GM21360 (cell line): ENCODE measurements around the gene NTRK1.

Experiments
- ATAC-seq: cut with Tn5 transposase; IDR thresholded peaks from one replicate; pipeline ENCODE4 v1.9.1; 2021; ENCODE audit warnings: mild to moderate bottlenecking, moderate library complexity; ENCODE audit not compliant: unreplicated experiment

Gene NTRK1

DNA sequence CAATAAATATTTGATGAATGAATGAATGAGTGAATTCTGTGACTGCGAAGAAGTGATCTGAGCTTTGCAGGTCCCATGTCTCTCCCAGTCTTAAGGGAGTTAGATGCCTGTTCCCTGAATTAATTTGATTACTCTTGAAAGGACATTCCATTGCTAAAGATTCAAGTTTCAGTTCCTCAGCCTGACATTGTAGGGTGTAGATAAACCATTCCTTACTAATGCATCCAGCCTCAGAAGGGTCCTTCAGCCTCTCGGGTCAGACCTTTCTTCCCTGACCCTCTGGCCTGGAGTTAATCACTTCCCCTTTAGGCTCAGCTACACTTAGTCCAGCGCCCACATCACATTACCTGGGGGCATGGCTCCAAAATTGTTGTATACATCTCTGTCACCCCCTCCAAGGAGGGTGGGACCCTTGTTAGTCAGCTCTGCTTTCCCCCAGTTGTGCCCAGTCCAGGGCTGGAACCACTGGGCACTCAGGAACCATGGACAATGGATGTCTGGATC is 4.3 kb upstream of the NTRK1 start:
- ATAC-seq, result no peak

GRCh38 chr1:156857532-156857931 is 3.1 kb upstream of the NTRK1 start:
- ATAC-seq, result no peak

- no peak for ATAC-seq
Observed at GRCh38 chr1:156858555-156858956, 2.1 kb upstream of the NTRK1 start.

GRCh38 chr1:156858959-156859522 is 1.6 kb upstream of the NTRK1 start, which contains the start of gene INSRR:
TSS of gene INSRR (minus strand) at chr1:156859117. CDS start at chr1:156858621, 496 bp downstream.
- no peak for ATAC-seq

DNA sequence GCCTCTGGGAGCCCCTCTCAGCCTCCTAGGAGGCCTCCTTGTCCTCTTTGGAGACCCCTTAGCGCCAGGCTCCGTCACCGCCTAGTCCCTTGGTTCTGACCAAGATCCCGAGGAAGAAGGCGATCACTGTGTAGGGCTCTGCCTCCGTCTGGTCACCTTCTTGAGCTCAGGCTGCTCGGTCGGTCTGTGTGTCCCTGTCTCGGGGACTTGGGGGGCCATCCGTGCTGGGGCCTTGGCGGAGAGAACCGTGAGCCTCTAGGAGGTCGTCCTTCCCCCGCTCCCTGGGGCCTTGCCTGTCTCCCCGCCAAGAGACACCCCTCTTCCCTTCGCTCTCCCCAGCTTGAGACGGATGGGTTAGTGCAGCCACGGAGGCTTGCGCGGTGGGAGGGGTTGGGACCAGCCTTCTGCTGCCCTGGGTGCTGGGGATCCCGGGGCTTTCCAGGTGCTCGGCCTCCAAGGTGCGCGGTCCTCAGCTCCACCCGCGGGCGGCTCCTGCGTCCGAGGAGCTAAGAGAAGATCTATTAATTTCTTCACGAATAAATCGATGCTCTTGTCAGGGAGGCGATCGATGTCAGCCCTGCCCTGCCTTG is 1.0 kb upstream of the NTRK1 start:
- ATAC-seq, result no peak

GRCh38 chr1:156860113-156860627 is 495 bp upstream of the NTRK1 start:
- ATAC-seq, result no peak

DNA sequence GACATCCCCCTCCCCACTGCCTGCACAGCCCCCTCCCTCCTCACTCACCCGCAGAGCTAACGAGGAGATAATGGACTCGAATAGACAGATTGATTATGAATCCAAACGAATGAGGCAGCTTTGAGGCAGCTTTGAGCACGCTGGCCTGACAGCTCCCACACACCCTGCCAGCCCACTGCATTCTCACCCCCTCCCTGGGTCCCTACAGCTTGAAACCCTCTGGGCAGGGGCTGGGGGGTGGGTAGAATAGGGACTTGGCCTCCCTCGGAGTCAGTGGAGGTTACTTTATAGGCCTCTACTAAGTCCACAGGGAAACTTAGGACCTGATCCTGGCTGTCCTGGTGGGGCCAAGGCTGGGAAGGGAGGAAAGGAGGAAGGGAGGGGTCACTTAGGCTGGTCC is 1.9 kb downstream of the NTRK1 start:
- no peak for ATAC-seq

DNA sequence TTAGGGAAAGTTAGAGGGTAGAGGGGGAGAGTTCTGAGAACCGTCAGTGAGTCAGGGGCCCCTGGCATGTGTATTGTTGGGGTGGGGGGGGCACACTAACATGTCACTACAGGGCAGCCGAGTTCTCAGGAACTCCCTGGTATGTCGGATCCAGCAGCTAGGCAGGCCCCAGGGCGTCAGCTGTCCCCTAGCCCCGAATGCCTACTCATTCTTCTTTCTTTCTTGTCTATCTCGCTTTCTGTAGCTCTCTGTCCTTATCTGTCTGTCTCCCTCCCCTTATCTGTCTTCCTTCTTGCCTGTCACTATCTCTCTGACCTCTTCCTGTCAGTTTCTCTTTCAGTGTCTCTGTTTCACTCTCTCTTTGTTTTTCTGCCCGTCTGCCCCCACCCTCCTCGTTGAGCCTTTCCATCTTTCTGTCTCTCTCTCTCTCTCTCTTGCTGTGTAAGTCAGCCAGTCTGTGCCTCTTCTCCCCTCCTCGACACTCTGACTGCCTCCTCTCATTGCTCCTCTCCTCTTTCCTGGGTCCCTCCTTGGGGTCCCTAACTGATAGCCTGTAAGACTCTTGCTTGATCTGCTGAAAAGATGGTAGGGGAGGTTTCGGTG is 2.4 kb downstream of the NTRK1 start:
- no peak for ATAC-seq

GRCh38 chr1:156863631-156864030 is 3.0 kb downstream of the NTRK1 start:
- ATAC-seq, result no peak

- ATAC-seq, result no peak
Observed at GRCh38 chr1:156864796-156865195, 4.1 kb downstream of the NTRK1 start.

DNA sequence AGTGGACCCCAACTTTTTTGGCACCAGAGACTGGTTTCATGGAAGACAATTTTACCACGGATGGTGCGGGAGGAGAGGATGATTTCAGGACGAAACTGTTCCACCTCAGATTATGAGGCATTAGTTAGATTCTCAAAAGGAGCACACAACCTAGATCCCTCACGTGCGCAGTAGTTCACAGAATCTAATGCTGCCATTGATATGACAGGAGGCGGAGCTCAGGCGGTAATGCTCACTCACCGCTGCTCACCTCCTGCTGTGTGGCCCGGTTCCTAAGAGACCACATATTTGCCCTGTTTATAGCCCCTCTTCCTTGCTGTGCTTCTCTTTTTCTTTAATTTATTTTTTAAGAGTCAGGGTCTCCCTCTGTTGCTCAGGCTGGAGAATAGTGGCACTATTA is 4.6 kb downstream of the NTRK1 start:
- ATAC-seq, result no peak

GRCh38 chr1:156865865-156866248 is 5.2 kb downstream of the NTRK1 start:
- no peak for ATAC-seq

GRCh38 chr1:156866249-156866909 is 5.7 kb downstream of the NTRK1 start:
- no peak for ATAC-seq

- ATAC-seq, result no peak
Observed at GRCh38 chr1:156868341-156868740, 7.7 kb downstream of the NTRK1 start.

GRCh38 chr1:156869455-156869854 is 8.8 kb downstream of the NTRK1 start:
- no peak for ATAC-seq

GRCh38 chr1:156873659-156874058 is 13.0 kb downstream of the NTRK1 start:
- no peak for ATAC-seq

GRCh38 chr1:156874142-156874541 is 13.5 kb downstream of the NTRK1 start:
- no peak for ATAC-seq

DNA sequence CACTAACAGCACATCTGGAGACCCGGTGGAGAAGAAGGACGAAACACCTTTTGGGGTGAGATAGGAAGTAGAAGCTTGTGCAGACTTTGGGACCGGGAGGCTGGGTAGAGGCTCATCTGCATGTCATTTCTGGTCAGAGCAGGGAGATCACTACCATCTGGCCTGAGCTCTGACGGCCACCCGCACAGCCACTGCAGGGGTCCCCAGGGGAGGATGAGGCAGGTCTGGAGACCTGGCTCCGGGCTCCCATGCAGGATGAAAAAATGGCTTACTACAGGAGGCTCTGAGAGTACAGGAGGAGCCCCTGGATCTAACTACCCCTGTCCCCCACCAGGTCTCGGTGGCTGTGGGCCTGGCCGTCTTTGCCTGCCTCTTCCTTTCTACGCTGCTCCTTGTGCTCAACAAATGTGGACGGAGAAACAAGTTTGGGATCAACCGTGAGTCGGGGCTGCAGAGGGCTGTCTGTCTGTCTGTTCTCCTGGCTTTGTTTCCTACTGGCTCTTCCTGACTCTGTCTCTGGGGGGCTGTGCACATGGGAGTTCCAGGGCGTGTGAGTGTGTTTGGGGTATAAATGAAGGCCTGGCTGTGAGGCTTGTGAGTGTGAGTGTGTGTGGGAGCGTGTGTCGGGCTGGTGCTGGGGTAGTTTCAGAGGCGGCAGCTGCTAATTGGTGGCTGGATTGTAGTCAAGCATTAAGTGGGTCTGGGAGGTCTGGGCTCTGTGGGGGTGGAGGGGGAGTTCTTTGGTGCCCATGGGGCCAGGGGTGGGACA is 14.1 kb downstream of the NTRK1 start:
- no peak for ATAC-seq

DNA sequence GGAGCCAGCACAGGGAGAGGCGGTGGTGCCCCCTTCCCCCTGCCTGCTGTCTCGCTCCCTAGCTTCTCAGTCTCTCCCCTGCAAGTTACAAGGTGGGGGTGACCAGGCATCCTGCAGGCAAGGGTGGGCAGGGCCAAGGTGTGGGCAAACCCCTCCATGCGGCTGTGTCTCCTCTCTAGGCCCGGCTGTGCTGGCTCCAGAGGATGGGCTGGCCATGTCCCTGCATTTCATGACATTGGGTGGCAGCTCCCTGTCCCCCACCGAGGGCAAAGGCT is 14.6 kb downstream of the NTRK1 start:
- no peak for ATAC-seq

- no peak for ATAC-seq
Observed at GRCh38 chr1:156876281-156876680, 15.6 kb downstream of the NTRK1 start.
